ENCODE measurements around the gene CD96. TPM values are rescaled to one million over a fixed set of nuclear protein-coding genes. Genes with fewer than 3 reads are reported as not detected.
A peak's percentile ranks its signal among the peaks of the same experiment; 100 is the strongest.

CD96 gene
- total RNA-seq, 1 donor from 2014 or later: 0.61 TPM

GRCh38 chr3:111666041-111666735 lies 124.2 kb downstream of the CD96 start:
- H2AFZ ChIP-seq (ENCODE audit: low read depth, low read length): no peak overlapping the region
- no peak for TF ChIP-seq CTCF (IDR thresholded peaks at IDR 0.05; ENCODE audit: insufficient read depth, low read depth, low read length)
- TF ChIP-seq EZH2 (IDR thresholded peaks at IDR 0.05; ENCODE audit: insufficient read depth, low read length): no peak
- no peaks in the 10 kb centered on the region for H3K27me3 ChIP-seq (ENCODE audit: insufficient read depth, low read length)
- DNase-seq (ENCODE audit: low read depth) (no peak), FAIRE-seq (no peak)
- H3K4me1 ChIP-seq (ENCODE audit: insufficient read depth, low read length): peaks cover 17% of the 10 kb centered on the region
- Mint-ChIP-seq H3K27me3 (ENCODE audit: low read depth, unreplicated experiment) (no peaks in the 10 kb centered on the region), H3K27ac (ENCODE audit: unreplicated experiment) (peak overlapping the region; percentile 77), H3K4me1 (ENCODE audit: low read depth, unreplicated experiment) (peaks cover 42% of the 10 kb centered on the region), H3K9me3 (ENCODE audit: unreplicated experiment) (peaks cover 16% of the 10 kb centered on the region), H3K36me3 (ENCODE audit: low read depth, unreplicated experiment) (peaks cover 1% of the 10 kb centered on the region), H3K4me3 (ENCODE audit: unreplicated experiment) (no peak overlapping the region)
- no peak overlapping the region for H3K27ac ChIP-seq (ENCODE audit: low read depth, low read length)
- H3K9ac ChIP-seq (ENCODE audit: low read length): no peak overlapping the region
- H3K4me3 ChIP-seq (ENCODE audit: insufficient read depth, low read depth, low read length): no peak overlapping the region
- peak overlapping the region; percentile 12 for H3K4me2 ChIP-seq (ENCODE audit: low read length)
- H4K20me1 ChIP-seq (ENCODE audit: insufficient read depth, low read length): no peaks in the 10 kb centered on the region
- no peaks in the 10 kb centered on the region for H3K79me2 ChIP-seq (ENCODE audit: insufficient read depth, low read length)
- peaks cover 6% of the 10 kb centered on the region for H3K9me3 ChIP-seq (ENCODE audit: insufficient read depth, low read depth, low read length)
- H3K36me3 ChIP-seq (ENCODE audit: insufficient read depth, low read length): no peaks in the 10 kb centered on the region

GRCh38 chr3:111667170-111667569 lies 125.2 kb downstream of the CD96 start:
- Histone ChIP-seq H3K4me1 (ENCODE audit: insufficient read depth, low read length) (peaks cover 17% of the 10 kb centered on the region), H3K4me2 (ENCODE audit: low read length) (no peak overlapping the region), H3K9me3 (ENCODE audit: insufficient read depth, low read depth, low read length) (peaks cover under 1% of the 10 kb centered on the region), H3K27me3 (ENCODE audit: insufficient read depth, low read length) (no peaks in the 10 kb centered on the region), H3K9ac (ENCODE audit: low read length) (no peak overlapping the region), H2AFZ (ENCODE audit: low read depth, low read length) (no peak overlapping the region), H3K79me2 (ENCODE audit: insufficient read depth, low read length) (no peaks in the 10 kb centered on the region), H4K20me1 (ENCODE audit: insufficient read depth, low read length) (no peaks in the 10 kb centered on the region), H3K36me3 (ENCODE audit: insufficient read depth, low read length) (no peaks in the 10 kb centered on the region), H3K4me3 (ENCODE audit: insufficient read depth, low read depth, low read length) (no peak overlapping the region), H3K27ac (ENCODE audit: low read depth, low read length) (no peak overlapping the region)
- peaks cover 1% of the 10 kb centered on the region for H3K36me3 Mint-ChIP-seq (ENCODE audit: low read depth, unreplicated experiment)
- no peaks in the 10 kb centered on the region for H3K27me3 Mint-ChIP-seq (ENCODE audit: low read depth, unreplicated experiment)
- H3K4me1 Mint-ChIP-seq (ENCODE audit: low read depth, unreplicated experiment): peaks cover 43% of the 10 kb centered on the region
- TF ChIP-seq CTCF (IDR thresholded peaks at IDR 0.05; ENCODE audit: insufficient read depth, low read depth, low read length): no peak
- DNase-seq (ENCODE audit: low read depth) (no peak), FAIRE-seq (no peak)
- no peak overlapping the region for H3K4me3 Mint-ChIP-seq (ENCODE audit: unreplicated experiment)
- no peak overlapping the region for H3K27ac Mint-ChIP-seq (ENCODE audit: unreplicated experiment)
- H3K9me3 Mint-ChIP-seq (ENCODE audit: unreplicated experiment): peaks cover 12% of the 10 kb centered on the region

- no peak overlapping the region for H3K27ac ChIP-seq (ENCODE audit: low read depth, low read length)
- no peaks in the 10 kb centered on the region for H4K20me1 ChIP-seq (ENCODE audit: insufficient read depth, low read length)
- H3K27me3 Mint-ChIP-seq (ENCODE audit: low read depth, unreplicated experiment): no peaks in the 10 kb centered on the region
- TF ChIP-seq EZH2 (IDR thresholded peaks at IDR 0.05; ENCODE audit: insufficient read depth, low read length): no peak
- TF ChIP-seq CTCF (IDR thresholded peaks at IDR 0.05; ENCODE audit: insufficient read depth, low read depth, low read length): no peak
- no peak overlapping the region for H3K4me3 Mint-ChIP-seq (ENCODE audit: unreplicated experiment)
- H3K4me1 Mint-ChIP-seq (ENCODE audit: low read depth, unreplicated experiment): peaks cover 43% of the 10 kb centered on the region
- DNase-seq (ENCODE audit: low read depth): no peak
- H3K79me2 ChIP-seq (ENCODE audit: insufficient read depth, low read length): no peaks in the 10 kb centered on the region
- no peaks in the 10 kb centered on the region for H3K27me3 ChIP-seq (ENCODE audit: insufficient read depth, low read length)
- peaks cover 1% of the 10 kb centered on the region for H3K36me3 Mint-ChIP-seq (ENCODE audit: low read depth, unreplicated experiment)
- H3K27ac Mint-ChIP-seq (ENCODE audit: unreplicated experiment): peak overlapping the region; percentile 91
- no peak for FAIRE-seq
- no peaks in the 10 kb centered on the region for H3K9me3 ChIP-seq (ENCODE audit: insufficient read depth, low read depth, low read length)
- no peak overlapping the region for H3K4me2 ChIP-seq (ENCODE audit: low read length)
- peak overlapping the region; percentile 19 for H2AFZ ChIP-seq (ENCODE audit: low read depth, low read length)
- no peak overlapping the region for H3K9ac ChIP-seq (ENCODE audit: low read length)
- H3K4me3 ChIP-seq (ENCODE audit: insufficient read depth, low read depth, low read length): no peak overlapping the region
- H3K9me3 Mint-ChIP-seq (ENCODE audit: unreplicated experiment): peaks cover 7% of the 10 kb centered on the region
- no peaks in the 10 kb centered on the region for H3K36me3 ChIP-seq (ENCODE audit: insufficient read depth, low read length)
- peaks cover 17% of the 10 kb centered on the region for H3K4me1 ChIP-seq (ENCODE audit: insufficient read depth, low read length)
Observed at GRCh38 chr3:111667621-111668239, 125.7 kb downstream of the CD96 start.
